Activated CD4-positive, alpha-beta T cell treated with anti-CD3 and anti-CD28 coated beads, Interleukin-2, Interleukin-6, amounts not matched to agents 100 ng/mL and 50 ng/mL, durations not matched to agents 16 hours and 8 hours (primary cell): ENCODE results near the gene HECTD3.

ENCODE experiments used
- DNase-seq: peaks from one replicate; pipeline ENCODE4 v3.0.0-alpha.2; 2020

The HECTD3 gene

DNA sequence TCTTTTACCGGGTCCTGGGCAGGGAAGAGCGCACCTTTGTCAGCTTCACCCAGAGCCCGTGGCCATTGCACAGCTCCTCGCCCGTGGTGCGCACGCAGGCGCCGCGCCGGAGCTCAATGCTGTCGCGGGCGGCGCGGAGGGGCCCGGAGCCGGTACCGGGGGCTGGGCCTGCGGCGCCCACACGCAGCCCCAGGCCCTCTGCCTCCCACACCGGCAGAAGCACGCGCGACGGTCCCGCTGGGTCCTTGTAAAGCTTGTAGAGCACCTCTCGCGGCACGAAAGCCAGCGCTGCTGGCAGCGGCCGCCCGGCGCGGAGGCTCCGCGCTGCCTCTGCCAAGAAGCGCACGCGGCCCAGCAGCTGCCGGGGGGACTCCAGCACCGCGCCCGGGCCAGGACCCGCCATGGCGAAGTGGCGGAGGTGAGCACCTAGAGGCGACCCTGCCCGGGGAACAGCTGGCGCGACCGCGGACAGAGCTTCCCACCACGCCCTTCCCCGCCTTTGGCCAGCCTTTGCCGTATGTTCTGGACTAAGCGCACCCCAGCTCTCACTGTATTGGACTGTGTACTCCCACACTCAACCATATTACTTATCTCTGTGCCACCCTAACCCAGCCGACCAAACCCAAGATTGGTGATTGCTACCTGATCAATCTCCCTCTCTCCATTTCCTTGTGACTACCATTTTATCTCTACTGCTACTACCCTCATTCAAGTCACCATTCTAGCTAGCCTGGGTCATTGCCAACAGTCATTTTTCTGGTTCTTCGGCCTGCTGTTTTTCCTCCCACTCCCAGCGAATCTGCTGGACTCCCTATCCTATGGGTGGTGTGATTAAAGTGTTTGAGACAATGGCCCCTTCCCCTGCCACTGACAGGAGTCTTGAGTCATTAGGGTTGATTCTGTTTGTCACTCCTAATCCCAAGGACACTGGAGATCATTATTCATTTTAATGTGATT is at the start of gene HECTD3:
TSS of gene HECTD3 (minus strand) at position 470 of the 957 bp plus-strand sequence. CDS start at position 403, 67 bp downstream.
- peak; percentile 87 for DNase-seq

DNA sequence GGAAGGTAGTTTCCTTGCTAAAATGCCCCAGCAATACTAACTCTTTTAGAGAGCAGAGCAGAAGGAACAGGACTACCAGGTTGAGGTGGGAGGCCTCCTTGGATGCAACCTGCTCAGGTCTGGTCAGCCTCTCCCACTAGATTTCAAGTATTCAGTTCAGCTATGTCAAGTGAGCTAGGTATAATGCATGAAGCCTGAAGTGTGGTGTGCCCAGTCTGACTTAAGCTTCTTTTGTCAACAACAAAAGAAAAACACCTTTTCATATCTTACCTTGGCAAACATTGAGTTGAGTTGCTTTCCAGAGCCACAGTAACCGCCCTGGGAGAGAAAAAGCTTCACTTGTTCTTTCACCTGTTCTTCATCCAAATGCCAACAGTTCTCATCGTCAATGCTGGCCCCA is 48.7 kb upstream of the HECTD3 start:
- no peak for DNase-seq

DNA sequence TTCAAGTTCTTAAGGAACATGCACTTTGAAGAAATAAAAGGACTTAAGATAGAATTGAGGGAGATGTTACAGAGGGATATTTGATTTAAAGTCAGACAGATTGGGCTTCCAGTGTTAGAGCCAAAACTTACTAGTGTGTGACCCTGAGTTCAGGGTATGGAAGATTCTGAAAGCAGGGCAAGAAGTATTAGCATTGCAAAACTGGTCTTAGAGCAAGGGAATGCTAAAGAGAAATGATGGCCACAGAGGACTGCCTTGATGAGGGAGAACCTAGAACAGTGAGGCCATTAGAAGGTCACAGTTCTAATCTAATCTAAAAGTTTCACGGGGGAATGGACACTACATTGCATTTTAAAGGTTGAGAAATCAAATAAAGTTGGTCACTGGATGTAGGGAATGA is 46.4 kb upstream of the HECTD3 start:
- DNase-seq = no peak

DNA sequence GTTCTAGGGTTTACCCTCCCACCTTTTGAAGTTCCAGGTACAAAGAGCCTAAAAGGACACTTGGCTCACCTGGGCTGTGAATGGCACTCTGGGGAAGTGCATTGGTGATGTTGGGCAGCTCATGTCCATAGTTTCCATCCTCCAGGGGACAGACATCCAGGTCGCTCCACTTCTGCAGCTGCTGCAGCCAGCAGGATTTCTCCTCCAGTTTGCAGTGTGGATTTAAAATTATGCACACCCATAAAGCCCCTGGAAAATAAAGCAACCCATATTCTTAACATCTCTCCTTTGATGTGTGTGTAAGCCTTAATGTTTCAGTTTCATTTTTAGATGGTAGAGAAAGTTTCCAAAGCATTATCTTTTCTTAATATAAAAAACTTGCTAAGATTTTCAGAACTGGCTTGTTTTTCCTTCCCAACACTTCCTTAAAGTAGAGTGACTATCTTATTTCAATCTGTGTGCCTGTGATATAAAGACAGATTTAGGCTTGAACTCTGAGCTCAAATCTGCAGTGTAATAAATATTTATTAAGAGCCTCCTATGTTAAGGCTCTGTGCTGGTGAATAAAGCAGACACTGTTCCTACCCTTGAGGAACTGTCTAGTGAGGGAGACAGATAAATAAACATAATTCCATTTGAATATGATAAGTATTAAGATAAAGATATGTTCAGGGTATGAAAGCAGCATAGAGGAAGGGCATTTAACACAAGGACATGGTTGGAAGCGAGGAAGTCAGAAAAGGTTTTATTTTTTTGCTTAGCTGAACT is 40.1 kb upstream of the HECTD3 start:
- DNase-seq = peak; percentile 20

DNA sequence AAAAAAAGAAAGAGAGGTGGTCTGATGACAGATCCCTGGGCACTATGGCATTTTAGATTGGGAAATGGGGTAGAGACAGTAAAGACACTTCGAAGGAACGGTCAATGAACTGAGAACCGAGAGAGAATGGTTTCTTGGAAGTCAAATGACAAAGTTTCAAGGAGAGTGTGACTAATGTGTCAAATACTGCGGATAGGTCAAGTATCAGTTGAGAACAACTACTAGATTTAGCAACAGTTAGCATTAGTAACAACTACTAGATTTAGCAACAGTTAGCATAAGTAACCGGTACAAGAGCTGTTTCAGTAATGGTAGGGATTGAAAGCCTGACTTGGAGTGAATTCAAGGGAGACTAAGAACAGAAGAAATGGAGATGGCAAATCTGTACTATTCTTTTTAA is 35.9 kb upstream of the HECTD3 start:
- DNase-seq = no peak

DNA sequence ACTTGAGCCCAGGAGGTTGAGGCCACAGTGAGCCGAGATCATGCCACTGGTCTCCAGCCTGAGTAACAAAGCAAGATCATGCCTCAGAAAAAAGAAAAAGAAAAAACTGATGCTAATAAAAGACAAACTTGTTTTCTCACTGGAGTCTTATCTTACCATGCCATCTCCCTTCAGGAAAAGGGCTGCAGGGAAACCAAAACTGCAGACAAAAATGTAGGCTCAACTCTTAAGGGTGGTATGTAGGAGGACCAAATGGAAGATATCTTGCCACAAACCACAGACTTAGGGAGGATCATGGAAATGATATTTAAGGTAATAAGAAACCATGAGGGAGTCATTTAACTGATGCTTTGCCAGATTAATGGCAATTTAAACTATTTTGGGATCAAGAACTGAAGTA is 33.8 kb upstream of the HECTD3 start:
- no peak for DNase-seq

DNA sequence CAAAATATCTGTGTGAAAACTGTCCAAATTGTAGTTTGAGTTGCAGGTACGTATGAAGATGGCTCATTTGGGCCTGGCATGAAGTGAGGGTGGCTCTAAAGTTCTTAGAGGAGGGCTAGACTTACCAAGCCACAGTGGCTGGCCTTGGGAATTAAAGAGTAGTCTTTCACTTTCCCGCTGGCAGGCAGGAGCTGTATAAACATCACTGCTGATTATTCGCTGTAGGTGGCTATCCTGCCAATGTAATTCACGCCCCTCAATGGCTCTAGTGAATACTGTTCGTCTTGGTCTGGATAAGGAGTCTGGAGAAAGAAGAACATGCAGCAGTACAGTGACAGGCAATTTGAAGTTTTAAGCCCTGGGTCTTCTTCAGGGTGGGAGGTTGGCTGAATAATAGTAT is 32.0 kb upstream of the HECTD3 start:
- DNase-seq = no peak

DNA sequence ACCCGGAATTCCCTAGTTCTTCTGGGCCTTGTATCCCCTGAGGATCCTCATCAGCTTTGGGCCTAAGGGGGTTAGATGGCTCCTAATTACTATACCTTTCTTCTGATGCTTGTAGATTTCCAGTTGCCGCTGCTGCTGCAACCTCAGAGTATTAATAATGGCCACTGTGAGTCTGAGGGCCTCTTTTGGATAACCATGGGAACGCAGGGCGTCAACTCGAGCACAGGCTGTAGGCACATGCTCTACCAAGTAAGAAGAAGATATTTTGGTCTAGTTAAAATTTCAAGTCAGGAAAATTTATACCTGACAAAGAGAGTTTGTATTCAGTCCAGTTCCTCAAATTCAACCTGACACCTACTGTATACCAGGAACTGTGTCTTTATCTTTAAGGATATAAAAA is 29.2 kb upstream of the HECTD3 start:
- no peak for DNase-seq

DNA sequence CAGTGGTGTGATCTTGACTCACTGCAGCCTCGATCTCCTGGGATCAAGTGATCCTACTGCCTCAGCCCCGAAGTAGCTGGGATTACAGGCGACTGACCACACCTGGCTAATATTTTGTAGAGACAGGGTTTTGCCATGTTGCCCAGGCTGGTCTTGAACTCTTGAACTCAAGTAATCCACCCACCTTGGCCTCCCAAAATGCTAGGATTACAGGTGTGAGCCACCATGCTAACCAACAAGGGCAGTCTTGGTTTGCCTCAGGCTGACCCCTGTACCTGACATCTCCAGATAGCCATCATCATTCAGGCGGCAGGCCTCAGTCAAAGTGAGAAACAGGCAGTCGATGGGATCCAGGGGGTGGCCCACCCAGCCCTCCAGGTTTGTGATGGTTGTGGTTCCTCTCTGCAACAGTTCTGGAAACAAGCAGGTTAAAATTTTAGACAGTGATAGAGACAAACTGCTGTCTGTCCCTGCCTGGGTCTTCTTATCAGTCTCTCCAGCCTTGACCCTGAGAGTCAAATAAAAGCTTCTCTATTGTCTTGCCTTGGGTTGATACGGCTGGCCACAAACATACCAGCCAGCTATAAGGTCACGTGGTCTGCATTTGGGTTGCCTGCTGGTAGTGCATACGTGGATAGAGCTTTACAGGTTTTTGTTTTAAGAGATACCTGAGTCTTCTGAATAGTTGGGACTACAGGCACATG is 27.7 kb upstream of the HECTD3 start:
- DNase-seq = no peak

DNA sequence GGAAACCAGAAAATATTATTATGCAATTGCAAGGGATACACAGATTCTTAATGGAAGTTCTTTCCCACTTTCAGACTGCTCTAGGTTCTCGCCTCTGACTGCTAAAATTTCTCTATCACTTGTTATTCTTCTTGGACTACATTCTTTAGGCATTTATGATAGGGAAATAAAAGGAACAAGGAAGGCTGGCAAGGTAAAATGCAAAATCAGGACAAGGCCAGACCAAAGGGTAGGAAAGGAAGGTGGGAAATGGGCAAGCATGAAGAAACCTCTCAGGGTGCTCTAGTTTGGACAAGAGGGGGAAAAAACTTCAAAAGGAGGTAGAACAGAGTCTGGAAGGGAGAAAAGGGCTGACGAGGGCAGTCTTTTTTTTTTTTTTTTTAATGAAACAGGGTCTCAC is 27.1 kb upstream of the HECTD3 start:
- DNase-seq = no peak

DNA sequence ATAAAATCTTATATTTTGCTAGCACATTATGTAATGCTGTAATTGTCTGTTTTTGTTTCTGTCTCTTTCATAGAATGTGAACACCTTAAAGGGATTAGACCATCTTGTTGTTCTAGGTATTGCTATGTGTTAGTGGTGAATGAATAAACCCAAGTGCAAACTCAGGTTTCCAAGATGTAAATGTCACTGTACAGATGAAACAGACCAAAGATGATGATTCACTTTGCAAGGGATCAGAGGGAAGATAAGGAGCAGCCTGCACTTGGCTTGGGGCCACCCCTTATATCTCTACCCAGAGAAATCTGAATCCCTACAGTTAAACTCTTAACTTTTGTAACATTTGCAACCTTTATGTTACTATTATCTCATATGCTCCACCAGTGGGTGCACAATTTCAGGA is 26.3 kb upstream of the HECTD3 start:
- DNase-seq = peak; percentile 20

DNA sequence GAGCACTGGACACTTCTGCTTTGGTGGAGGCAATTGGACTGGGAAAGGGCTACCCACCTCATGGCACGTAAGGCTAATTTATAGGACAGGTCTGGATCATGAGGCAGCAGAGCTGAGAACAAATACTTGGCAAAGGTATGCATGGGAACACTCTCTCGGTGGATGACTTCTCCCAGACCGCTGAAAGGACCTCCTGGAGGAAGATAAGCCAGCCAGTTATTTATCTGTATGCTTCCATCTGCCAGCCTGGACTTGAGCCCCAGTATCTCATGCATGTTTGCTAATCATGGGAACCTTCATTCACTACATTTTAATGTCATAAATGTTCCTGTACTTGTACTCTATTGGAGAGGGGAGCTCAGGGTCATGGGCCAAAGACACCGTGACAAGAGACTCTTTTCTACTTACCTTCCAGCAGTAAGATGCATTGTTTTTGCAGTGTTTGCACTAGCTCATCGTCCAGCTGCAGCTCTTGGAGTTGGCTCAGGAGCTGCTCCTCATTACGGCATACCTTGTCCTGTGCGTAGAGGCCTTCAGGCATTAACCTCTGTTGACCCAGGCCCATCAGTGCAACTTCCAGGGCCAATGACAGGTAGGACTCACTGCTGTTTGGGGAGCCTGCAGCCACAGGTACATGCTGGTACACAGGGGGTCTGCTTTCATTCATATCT is 24.6 kb upstream of the HECTD3 start:
- DNase-seq = no peak

DNA sequence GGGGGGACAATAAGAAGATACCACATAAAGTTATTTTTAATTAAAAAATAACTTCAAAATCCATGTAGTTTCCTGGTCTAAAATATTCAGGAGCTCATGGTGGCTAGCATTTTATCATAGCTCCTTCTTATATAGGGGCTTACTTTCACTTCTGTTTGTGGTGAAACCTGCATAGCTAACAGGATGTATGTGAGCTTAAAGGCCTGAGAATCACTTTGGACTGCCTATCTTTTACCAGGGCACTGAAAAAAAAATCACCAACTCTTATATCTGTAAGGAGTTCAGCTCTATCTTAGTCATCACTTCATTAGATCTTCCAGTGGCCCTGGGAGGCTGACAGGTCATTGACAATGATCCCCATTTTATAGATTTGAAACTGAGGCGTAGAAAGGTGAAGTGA is 22.2 kb upstream of the HECTD3 start:
- DNase-seq = no peak

DNA sequence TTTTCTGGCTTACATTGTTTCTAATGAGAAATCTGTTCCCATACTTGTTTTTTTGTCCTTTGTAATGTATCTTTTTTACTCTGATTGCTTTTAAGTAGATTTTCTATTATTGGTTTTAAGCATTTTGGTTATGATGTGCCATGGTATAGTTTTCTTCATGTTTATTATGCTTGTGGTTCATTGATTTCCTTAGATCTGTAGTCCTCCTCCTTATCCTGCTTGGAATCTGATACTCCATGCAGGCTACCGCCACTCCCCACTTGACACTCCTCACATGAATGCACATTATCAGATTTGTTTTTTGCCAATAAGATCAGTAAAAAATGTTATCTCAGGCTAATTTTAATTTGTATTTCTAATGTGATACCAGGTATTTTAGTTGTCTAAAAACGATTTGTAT is 21.7 kb upstream of the HECTD3 start:
- DNase-seq = no peak

DNA sequence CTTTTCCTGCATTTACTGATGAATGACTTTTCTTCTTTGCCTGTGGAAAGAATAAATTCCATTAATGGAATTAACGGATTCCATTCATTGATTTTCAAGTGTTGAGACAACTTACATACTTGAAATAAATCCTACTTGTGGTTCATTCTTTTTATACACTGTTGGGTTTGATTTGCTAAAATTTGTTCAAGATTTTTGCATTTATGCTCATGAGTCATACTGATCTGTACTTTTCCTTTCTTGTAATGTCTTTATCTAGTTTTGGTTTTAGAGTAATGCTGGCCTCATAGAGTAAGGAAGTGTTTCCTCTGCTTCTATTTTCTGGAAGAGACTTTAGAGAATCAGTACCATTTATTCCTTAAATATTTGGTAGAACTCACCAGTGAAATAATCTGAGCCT is 15.3 kb upstream of the HECTD3 start:
- peak; percentile 30 for DNase-seq

DNA sequence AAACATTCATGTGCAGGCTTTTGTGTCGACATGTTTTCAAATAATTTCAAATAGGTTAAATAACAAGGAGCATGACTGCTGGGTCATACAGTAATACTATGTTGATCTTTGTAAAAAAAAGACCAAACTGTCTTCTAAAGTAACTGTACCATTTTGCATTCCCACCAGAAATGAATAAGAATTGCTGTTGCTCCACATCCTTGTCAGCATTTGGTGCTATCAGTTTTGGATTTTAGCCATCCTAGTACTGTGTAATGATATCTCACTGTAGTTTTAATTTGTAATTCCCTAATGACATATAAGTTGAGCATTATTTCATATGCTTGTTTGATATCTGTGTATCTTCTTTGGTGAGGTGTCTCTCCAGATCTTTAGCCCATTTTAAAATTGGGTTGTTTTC is 12.5 kb upstream of the HECTD3 start:
- DNase-seq = no peak

DNA sequence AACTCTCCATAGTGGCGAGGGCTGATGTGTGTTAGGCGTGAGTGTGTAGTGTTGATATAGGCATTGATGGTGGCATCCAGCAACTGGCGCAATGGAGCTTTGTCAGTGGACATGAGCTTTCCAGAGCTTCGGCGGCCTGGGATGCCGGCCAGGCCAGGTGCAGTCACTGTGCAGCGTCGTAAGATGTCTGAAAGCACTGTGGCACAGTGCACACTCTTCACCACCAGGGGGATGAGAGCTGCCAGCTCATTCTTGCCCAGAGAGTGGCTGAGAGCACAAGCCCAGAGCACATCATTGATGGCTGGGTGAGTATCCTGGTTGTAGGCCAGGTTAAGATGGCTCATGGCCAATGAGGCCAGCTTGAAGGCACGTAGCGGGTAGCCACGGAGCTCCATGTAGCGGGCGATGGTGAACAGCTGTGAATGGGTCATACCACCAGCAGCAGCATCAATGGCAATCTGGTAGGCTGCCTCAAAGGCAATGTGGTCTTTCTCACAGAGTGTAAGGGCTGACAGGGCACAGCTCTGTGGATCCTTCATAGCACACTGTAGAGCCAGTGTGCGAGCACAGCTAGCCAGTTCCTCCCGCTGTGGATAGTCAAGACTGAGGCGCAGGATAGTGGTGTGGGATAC is 7.6 kb upstream of the HECTD3 start:
- DNase-seq = peak; percentile 73

DNA sequence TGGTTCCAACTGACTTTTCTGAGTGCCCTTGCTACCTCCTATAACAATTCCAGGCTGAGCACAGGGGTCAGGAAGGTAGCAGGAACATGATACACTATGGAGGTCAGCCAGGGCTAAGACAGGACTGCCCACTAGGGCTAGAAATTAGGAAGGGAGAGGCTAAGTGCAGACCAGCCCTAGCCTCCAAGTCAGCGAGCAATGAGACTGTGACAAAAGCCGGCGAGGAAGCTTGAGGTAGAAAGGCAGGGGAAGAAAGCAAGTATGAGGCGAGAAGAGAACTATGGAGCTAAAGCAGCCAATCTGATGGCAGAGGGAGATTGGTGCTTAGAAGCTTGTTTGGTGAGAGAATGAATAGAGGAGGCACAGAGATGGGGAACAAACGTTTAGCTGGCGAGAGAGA is 5.6 kb upstream of the HECTD3 start:
- DNase-seq = no peak

DNA sequence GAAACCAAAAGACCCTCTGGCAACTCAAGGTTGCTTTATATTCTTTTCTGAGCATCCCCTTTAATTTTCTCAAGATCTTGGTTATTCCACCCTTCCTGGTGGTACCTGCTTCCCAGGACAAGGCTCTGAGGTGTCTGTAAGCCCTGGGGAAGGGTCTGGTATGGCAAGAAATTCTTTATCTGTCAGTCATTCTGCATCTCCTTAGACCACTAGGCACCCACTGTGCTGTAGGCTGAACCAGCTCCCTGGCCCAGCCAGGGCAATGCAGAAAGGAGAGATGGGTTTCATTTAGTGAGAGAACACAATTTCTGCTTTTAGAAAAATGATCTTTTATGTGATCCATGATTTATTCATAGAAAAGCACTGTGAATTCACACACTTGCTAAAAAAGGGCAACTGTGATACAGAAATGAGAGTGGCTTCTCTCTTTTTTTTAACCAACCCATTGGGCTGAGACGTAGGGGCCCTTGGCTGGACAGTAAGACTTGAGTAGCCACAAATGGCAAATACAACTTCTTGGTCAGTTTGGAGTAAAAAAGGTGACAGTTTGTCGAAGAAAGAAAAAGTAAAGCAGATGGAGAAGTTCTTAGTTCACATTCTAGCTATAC is 5.1 kb upstream of the HECTD3 start:
- no peak for DNase-seq

DNA sequence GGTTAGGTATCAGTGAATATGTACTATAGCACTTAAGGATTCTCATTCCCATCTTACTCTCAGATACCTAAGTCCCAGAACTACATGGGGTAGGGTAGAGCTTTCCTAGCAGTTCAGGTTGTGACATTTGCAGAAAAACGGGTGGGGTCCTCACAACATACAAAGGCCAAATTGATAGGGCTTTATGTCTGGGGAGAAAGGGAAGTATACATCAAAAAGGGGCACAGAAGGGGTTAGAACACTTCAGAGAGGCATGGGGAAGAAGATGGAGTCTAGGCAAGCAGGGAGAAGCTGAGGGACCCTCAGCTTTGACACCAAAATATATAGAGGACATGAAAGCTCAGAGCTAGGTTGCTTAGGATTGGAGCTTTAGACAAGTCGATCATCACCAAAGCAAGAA is 4.6 kb upstream of the HECTD3 start:
- DNase-seq = no peak

DNA sequence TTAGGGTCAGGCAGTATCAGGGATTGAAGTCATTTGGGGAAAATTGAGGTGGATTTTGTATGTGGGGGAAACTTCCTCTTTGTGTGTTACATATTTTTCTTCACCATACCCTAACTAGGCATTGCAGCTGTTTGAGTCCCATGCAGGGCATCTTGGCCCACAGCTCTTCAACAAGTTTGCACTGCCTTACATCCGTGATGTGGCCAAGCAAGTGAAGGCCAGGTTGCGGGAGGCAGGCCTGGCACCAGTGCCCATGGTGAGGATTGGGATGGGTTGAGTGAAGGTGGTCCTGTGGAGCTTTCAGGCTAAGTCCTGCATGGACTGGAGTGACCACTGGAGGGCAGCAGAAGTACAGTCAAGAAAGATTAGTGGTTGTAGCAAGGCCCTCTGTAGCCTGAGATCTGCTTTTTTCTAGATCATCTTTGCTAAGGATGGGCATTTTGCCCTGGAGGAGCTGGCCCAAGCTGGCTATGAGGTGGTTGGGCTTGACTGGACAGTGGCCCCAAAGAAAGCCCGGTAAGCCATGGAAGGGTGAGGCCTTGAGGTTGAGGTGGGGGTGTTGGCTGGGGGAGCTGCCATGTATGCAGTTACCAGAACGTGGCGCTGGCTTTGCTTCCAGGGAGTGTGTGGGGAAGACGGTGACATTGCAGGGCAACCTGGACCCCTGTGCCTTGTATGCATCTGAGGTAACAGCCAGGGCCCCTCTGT is 3.4 kb upstream of the HECTD3 start:
- DNase-seq = peak; percentile 85
